ENCODE data around the gene DSC3.
A peak's percentile ranks its signal among the peaks of the same experiment; 100 is the strongest.

DNA sequence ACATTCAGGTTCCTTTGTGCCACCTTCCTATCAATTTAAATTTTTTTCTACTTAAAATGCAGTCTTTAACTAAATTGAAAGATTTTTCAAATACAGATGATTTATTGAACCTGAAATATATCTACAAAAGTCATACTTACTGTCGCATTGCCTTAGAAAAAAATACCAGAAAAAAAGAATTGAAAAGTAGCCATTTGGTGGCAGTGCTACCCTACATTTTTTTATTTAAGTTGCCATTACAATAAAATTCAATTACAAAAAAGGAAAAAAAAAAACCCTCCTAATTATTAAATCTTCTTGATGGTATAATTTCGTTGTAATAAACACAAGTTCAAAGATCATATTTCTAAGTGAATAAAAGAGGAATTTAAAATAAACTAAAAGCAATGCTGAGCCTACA, 43.4 kb downstream of the DSC3 start:
- TF ChIP-seq SIN3A (IDR thresholded peaks at IDR 0.05; ENCODE audit: low read depth): no peak
- no peak for TF ChIP-seq CBX3 (IDR thresholded peaks at IDR 0.05; ENCODE audit: low read depth)
- peak in 2 of 3 experiments; percentile 44 to 45; a peak in 3 of 6 replicates for TF ChIP-seq CTCF (IDR thresholded peaks at IDR 0.05 in 2 of 3, conservative IDR thresholded peaks at IDR 0.05 in 1 of 3; ENCODE audit: borderline replicate concordance in 1 of 3, insufficient read depth in 1 of 3, low read depth in 2 of 3, low read length in 2 of 3)
- no peak for TF ChIP-seq POLR2A (IDR thresholded peaks at IDR 0.05; ENCODE audit: borderline replicate concordance, extremely low read depth, insufficient read depth, insufficient read length)
- TF ChIP-seq ZNF274 (IDR thresholded peaks at IDR 0.05; ENCODE audit: low read depth, low read length): no peak
- TF ChIP-seq YY1 (IDR thresholded peaks at IDR 0.05; ENCODE audit: extremely low read depth, insufficient replicate concordance, low read depth, low read length): no peak
- TF ChIP-seq ZFX (IDR thresholded peaks at IDR 0.05): no peak
- no peak for TF ChIP-seq POLR2AphosphoS5 (IDR thresholded peaks at IDR 0.05; ENCODE audit: low read depth, low read length)
- TF ChIP-seq, protein P1, sequence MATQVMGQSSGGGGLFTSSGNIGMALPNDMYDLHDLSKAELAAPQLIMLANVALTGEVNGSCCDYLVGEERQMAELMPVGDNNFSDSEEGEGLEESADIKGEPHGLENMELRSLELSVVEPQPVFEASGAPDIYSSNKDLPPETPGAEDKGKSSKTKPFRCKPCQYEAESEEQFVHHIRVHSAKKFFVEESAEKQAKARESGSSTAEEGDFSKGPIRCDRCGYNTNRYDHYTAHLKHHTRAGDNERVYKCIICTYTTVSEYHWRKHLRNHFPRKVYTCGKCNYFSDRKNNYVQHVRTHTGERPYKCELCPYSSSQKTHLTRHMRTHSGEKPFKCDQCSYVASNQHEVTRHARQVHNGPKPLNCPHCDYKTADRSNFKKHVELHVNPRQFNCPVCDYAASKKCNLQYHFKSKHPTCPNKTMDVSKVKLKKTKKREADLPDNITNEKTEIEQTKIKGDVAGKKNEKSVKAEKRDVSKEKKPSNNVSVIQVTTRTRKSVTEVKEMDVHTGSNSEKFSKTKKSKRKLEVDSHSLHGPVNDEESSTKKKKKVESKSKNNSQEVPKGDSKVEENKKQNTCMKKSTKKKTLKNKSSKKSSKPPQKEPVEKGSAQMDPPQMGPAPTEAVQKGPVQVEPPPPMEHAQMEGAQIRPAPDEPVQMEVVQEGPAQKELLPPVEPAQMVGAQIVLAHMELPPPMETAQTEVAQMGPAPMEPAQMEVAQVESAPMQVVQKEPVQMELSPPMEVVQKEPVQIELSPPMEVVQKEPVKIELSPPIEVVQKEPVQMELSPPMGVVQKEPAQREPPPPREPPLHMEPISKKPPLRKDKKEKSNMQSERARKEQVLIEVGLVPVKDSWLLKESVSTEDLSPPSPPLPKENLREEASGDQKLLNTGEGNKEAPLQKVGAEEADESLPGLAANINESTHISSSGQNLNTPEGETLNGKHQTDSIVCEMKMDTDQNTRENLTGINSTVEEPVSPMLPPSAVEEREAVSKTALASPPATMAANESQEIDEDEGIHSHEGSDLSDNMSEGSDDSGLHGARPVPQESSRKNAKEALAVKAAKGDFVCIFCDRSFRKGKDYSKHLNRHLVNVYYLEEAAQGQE (IDR thresholded peaks at IDR 0.05; ENCODE audit: low read depth): no peak
